Muscle layer of colon (tissue), 2 donors: ENCODE data around the gene PSMD11.

Experiments
- H3K27ac ChIP-seq: one replicate; pipeline ENCODE4 v1.7.0; 2013; ENCODE audit warnings: low read depth, mild to moderate bottlenecking, low read length, moderate library complexity
- H3K27me3 ChIP-seq, 2 donors: one replicate each; pipeline ENCODE4 v1.7.0; 2013; ENCODE audit warnings: low read length in 2 of 2, mild to moderate bottlenecking in 2 of 2; ENCODE audit not compliant: insufficient read depth in 2 of 2, control insufficient read depth in 1 of 2
- H3K36me3 ChIP-seq: one replicate; pipeline ENCODE4 v1.7.0; 2013; ENCODE audit warnings: mild to moderate bottlenecking, low read length; ENCODE audit not compliant: insufficient read depth
- H3K4me1 ChIP-seq: one replicate; pipeline ENCODE4 v1.7.0; 2013; ENCODE audit warnings: mild to moderate bottlenecking, low read length; ENCODE audit not compliant: insufficient read depth
- H3K4me3 ChIP-seq, 2 donors: one replicate each; pipeline ENCODE4 v1.7.0; 2013; ENCODE audit warnings: low read length in 2 of 2, low read depth in 1 of 2, mild to moderate bottlenecking in 1 of 2, moderate library complexity in 1 of 2
- H3K9ac ChIP-seq: one replicate; pipeline ENCODE4 v1.7.0; 2013; ENCODE audit warnings: low read length
- H3K9me3 ChIP-seq: one replicate; pipeline ENCODE4 v1.7.0; 2013; ENCODE audit warnings: mild to moderate bottlenecking, low read length
- donor health status: abdominal sarcoma.
- donor health status: Adenocarcinoma of cecum.

PSMD11 gene

GRCh38 chr17:32503251-32504165 lies 59.2 kb downstream of the PSMD11 start:
- H3K4me3 ChIP-seq, result no peak overlapping the region
- H3K9ac ChIP-seq, result no peak overlapping the region
- H3K27ac ChIP-seq, result no peak overlapping the region

GRCh38 chr17:32504166-32504990 lies 60.1 kb downstream of the PSMD11 start:
- Histone ChIP-seq H3K27me3 (no peaks in the 10 kb centered on the region), H3K36me3 (no peaks in the 10 kb centered on the region), H3K4me1 (no peaks in the 10 kb centered on the region), H3K9me3 (no peaks in the 10 kb centered on the region), H3K9ac (no peak overlapping the region), H3K27ac (no peak overlapping the region), H3K4me3 (no peak overlapping the region)

More at GRCh38 chr17:32503251-32504165, 59.2 kb downstream of the PSMD11 start:
- H3K27me3 ChIP-seq, result no peaks in the 10 kb centered on the region
- H3K4me1 ChIP-seq, result no peaks in the 10 kb centered on the region
- H3K36me3 ChIP-seq, result no peaks in the 10 kb centered on the region
- no peaks in the 10 kb centered on the region for H3K9me3 ChIP-seq

- no peak overlapping the region for H3K27ac ChIP-seq
- no peaks in the 10 kb centered on the region for H3K4me1 ChIP-seq
- no peaks in the 10 kb centered on the region for H3K27me3 ChIP-seq
- no peaks in the 10 kb centered on the region for H3K36me3 ChIP-seq
- H3K4me3 ChIP-seq, result no peak overlapping the region
- no peak overlapping the region for H3K9ac ChIP-seq
- no peaks in the 10 kb centered on the region for H3K9me3 ChIP-seq
These were observed 64.6 kb downstream of the PSMD11 start for GRCh38 chr17:32508926-32509325.

GRCh38 chr17:32510466-32510865 lies 66.2 kb downstream of the PSMD11 start:
- Histone ChIP-seq H3K4me3 (no peak overlapping the region), H3K36me3 (no peaks in the 10 kb centered on the region), H3K27ac (no peak overlapping the region), H3K27me3 (no peaks in the 10 kb centered on the region), H3K9me3 (no peaks in the 10 kb centered on the region), H3K4me1 (no peaks in the 10 kb centered on the region), H3K9ac (no peak overlapping the region)

- no peaks in the 10 kb centered on the region for H3K9me3 ChIP-seq
- H3K4me3 ChIP-seq, result no peak overlapping the region
These were observed 68.0 kb downstream of the PSMD11 start for GRCh38 chr17:32512328-32512727.

GRCh38 chr17:32513579-32513978 lies 69.3 kb downstream of the PSMD11 start:
- H3K27me3 ChIP-seq, result no peaks in the 10 kb centered on the region
- no peaks in the 10 kb centered on the region for H3K4me1 ChIP-seq
- no peak overlapping the region for H3K4me3 ChIP-seq
- H3K9me3 ChIP-seq, result no peaks in the 10 kb centered on the region
- H3K27ac ChIP-seq, result no peak overlapping the region
- H3K36me3 ChIP-seq, result no peaks in the 10 kb centered on the region
- no peak overlapping the region for H3K9ac ChIP-seq

More at GRCh38 chr17:32512328-32512727, 68.0 kb downstream of the PSMD11 start:
- no peaks in the 10 kb centered on the region for H3K36me3 ChIP-seq
- H3K27ac ChIP-seq, result no peak overlapping the region
- H3K4me1 ChIP-seq, result no peaks in the 10 kb centered on the region
- no peaks in the 10 kb centered on the region for H3K27me3 ChIP-seq
- H3K9ac ChIP-seq, result no peak overlapping the region

- Histone ChIP-seq H3K4me1 (no peaks in the 10 kb centered on the region), H3K36me3 (no peaks in the 10 kb centered on the region), H3K9me3 (no peaks in the 10 kb centered on the region), H3K27me3 (no peaks in the 10 kb centered on the region), H3K27ac (no peak overlapping the region), H3K9ac (no peak overlapping the region), H3K4me3 (no peak overlapping the region)
These were observed 70.3 kb downstream of the PSMD11 start for GRCh38 chr17:32514606-32515005.

- Histone ChIP-seq H3K27me3 (peaks cover 0 to 6% of the 10 kb centered on the region in 2 donors), H3K36me3 (no peaks in the 10 kb centered on the region), H3K9me3 (no peaks in the 10 kb centered on the region), H3K9ac (no peak overlapping the region), H3K27ac (no peak overlapping the region), H3K4me1 (no peaks in the 10 kb centered on the region), H3K4me3 (no peak overlapping the region)
These were observed 71.5 kb downstream of the PSMD11 start for GRCh38 chr17:32515677-32516383.

GRCh38 chr17:32516450-32516849 lies 72.1 kb downstream of the PSMD11 start:
- Histone ChIP-seq H3K27me3 (peaks cover 0 to 6% of the 10 kb centered on the region in 2 donors), H3K4me1 (no peaks in the 10 kb centered on the region), H3K9me3 (no peaks in the 10 kb centered on the region), H3K36me3 (no peaks in the 10 kb centered on the region), H3K9ac (no peak overlapping the region), H3K27ac (no peak overlapping the region), H3K4me3 (no peak overlapping the region)

- Histone ChIP-seq H3K27me3 (peaks cover 0 to 6% of the 10 kb centered on the region in 2 donors), H3K4me3 (no peak overlapping the region), H3K9me3 (no peaks in the 10 kb centered on the region), H3K36me3 (no peaks in the 10 kb centered on the region), H3K27ac (no peak overlapping the region), H3K9ac (no peak overlapping the region), H3K4me1 (no peaks in the 10 kb centered on the region)
These were observed 72.8 kb downstream of the PSMD11 start for GRCh38 chr17:32516940-32517701.
